Sigmoid colon (tissue), 4 donors: ENCODE results near the gene DNAJC27.

Experiments
- EP300 ChIP-seq, 4 donors: sonication (generic); formaldehyde crosslinking; IDR thresholded peaks; one replicate each; pipeline ENCODE4 v1.6.1; 2017; ENCODE audit warnings: antibody characterized with exemption in 4 of 4
- POLR2A ChIP-seq, 2 donors: fragments of 450-650 bp; IDR thresholded peaks; one replicate each; pipeline ENCODE4 v1.6.1; 2016; ENCODE audit warnings: antibody characterized with exemption in 2 of 2, mild to moderate bottlenecking in 2 of 2, moderate library complexity in 2 of 2
- TF ChIP-seq, protein P1 (sequence below), 4 experiments: fragments of 450-650 bp in 3 of 4; fragments of 200-600 bp in 1 of 4; IDR thresholded peaks; one replicate each; pipeline ENCODE4 v1.5.1; 2016 to 2019; ENCODE audit warnings: antibody characterized with exemption in 4 of 4, mild to moderate bottlenecking in 3 of 4, moderate library complexity in 2 of 4

DNA sequence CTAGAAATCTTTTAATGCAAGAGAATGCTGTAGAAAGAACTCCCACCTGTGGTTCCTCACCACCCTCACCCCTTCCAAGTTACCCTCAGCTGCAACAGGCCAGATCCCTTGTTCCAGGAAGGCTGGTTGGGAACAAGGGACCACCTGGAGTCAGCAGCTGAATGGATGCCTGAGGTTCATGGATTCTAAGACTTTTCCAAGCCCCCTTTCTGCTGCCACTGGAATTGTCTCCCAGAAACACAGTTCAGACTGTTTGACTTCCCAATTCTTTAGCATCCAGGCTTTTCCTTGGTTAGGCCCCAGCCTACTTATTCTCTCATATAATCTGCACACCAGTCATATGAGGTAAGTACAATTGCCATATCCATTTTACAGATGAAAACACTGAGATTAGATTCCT is 43.7 kb downstream of the DNAJC27 start:
- TF ChIP-seq EP300 (IDR thresholded peaks at IDR 0.05) (no peak), POLR2A (IDR thresholded peaks at IDR 0.05) (no peak)
- TF ChIP-seq, protein P1, sequence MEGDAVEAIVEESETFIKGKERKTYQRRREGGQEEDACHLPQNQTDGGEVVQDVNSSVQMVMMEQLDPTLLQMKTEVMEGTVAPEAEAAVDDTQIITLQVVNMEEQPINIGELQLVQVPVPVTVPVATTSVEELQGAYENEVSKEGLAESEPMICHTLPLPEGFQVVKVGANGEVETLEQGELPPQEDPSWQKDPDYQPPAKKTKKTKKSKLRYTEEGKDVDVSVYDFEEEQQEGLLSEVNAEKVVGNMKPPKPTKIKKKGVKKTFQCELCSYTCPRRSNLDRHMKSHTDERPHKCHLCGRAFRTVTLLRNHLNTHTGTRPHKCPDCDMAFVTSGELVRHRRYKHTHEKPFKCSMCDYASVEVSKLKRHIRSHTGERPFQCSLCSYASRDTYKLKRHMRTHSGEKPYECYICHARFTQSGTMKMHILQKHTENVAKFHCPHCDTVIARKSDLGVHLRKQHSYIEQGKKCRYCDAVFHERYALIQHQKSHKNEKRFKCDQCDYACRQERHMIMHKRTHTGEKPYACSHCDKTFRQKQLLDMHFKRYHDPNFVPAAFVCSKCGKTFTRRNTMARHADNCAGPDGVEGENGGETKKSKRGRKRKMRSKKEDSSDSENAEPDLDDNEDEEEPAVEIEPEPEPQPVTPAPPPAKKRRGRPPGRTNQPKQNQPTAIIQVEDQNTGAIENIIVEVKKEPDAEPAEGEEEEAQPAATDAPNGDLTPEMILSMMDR (IDR thresholded peaks at IDR 0.05) = no peak
